ENCODE results near the gene ARHGEF9.

ARHGEF9 gene

DNA sequence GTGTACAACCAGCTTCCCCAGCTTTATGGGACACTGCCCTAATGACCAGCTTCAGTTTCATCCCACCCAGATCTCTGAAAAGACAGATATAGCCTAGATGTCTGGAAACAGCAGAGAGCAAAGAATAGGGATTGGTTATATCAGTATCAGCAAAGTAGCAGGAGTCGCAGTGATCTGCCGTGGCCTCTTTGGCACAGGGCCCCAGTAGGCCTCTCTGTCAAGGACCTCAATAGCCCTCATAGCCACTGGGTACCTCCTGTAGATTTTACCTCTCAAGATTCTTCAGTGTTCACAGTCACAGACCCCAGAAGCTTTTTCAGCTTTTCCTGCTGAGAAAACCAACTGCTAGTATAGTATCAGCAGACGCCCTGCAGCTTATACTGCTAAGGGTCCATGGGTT is 104.6 kb downstream of the ARHGEF9 start:
- Histone ChIP-seq H3K36me3 (no peaks in the 10 kb centered on the region), H3K9me3 (no peaks in the 10 kb centered on the region), H3K27ac (no peak overlapping the region), H3K4me1 (ENCODE audit: control insufficient read depth in 1 of 2, insufficient read depth in 1 of 2, low read depth in 1 of 2, low read length in 1 of 2) (no peaks in the 10 kb centered on the region), H3K27me3 (no peaks in the 10 kb centered on the region), H3K4me3 (ENCODE audit: low read depth in 1 of 2, low read length in 1 of 2) (no peak overlapping the region)
- TF ChIP-seq, protein P1, sequence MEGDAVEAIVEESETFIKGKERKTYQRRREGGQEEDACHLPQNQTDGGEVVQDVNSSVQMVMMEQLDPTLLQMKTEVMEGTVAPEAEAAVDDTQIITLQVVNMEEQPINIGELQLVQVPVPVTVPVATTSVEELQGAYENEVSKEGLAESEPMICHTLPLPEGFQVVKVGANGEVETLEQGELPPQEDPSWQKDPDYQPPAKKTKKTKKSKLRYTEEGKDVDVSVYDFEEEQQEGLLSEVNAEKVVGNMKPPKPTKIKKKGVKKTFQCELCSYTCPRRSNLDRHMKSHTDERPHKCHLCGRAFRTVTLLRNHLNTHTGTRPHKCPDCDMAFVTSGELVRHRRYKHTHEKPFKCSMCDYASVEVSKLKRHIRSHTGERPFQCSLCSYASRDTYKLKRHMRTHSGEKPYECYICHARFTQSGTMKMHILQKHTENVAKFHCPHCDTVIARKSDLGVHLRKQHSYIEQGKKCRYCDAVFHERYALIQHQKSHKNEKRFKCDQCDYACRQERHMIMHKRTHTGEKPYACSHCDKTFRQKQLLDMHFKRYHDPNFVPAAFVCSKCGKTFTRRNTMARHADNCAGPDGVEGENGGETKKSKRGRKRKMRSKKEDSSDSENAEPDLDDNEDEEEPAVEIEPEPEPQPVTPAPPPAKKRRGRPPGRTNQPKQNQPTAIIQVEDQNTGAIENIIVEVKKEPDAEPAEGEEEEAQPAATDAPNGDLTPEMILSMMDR (IDR thresholded peaks at IDR 0.05) = no peak

DNA sequence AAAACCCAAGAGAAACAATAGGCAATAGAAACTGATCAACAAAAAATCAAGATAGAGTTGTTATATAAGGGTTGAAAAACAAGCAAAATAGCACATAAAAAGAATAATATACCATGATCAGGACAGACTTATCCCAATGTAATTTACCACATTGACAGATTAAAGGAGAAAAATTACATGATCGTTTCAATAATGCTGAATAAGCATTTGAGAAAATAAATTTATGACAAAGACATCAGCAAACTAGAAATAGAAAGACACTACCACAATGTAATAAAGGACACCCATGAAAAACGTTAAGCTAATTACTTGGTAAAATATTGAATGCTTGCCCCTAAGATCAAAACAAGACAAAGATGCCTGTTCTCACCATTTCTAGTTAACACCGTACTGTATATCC is 105.6 kb downstream of the ARHGEF9 start:
- TF ChIP-seq, protein P1 (IDR thresholded peaks at IDR 0.05) = no peak
- Histone ChIP-seq H3K9me3 (no peaks in the 10 kb centered on the region), H3K27ac (no peak overlapping the region)

DNA sequence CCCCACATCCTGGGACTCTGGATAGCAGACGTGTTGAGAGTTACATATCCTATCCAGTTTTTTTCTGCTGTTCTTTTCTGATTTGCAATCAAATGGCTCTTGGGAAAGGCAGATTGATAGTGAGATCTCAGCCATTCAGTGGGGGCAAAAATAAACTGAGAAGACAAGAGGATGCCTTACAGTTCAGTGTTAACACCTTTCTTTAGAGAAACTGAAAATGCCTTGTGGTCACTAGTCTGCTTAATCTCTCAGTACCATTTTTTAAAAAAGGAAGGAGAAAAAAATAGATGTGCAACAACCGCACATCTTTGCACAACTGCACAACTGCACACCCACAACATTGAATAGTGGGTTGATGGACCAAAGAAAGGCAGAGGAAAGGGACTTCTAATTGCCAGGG is 109.3 kb downstream of the ARHGEF9 start:
- no peaks in the 10 kb centered on the region for H3K27me3 ChIP-seq
- H3K27ac ChIP-seq = no peak overlapping the region
- H3K4me3 ChIP-seq (ENCODE audit: low read depth in 1 of 2, low read length in 1 of 2) = no peak overlapping the region
- TF ChIP-seq, protein P1 (IDR thresholded peaks at IDR 0.05) = no peak
- no peaks in the 10 kb centered on the region for H3K4me1 ChIP-seq (ENCODE audit: control insufficient read depth in 1 of 2, insufficient read depth in 1 of 2, low read depth in 1 of 2, low read length in 1 of 2)
- H3K36me3 ChIP-seq = no peaks in the 10 kb centered on the region
- H3K9me3 ChIP-seq = no peaks in the 10 kb centered on the region

More for the DNA sequence above, 105.6 kb downstream of the ARHGEF9 start:
- Histone ChIP-seq H3K4me3 (ENCODE audit: low read depth in 1 of 2, low read length in 1 of 2) (no peak overlapping the region), H3K4me1 (ENCODE audit: control insufficient read depth in 1 of 2, insufficient read depth in 1 of 2, low read depth in 1 of 2, low read length in 1 of 2) (no peaks in the 10 kb centered on the region), H3K27me3 (no peaks in the 10 kb centered on the region), H3K36me3 (no peaks in the 10 kb centered on the region)

DNA sequence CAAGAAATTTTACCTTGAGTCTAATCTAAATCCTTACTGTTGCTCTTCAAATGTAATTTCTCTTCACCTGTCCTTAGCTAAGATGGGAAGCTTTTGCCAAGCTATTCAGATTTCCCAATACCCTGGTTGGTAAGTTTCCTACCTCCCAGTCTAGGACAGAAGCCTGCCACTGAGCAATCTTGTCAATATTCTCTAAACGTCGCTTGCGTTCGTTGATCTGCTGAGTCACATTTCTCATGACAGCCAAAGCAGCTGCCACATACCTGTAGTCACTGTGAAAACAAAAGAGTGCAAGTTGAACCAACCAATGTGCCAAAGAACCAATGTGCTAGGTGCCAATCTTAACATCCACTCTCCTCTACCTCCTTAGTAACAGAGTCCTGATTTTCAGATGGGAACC is 111.1 kb downstream of the ARHGEF9 start:
- Histone ChIP-seq H3K4me3 (ENCODE audit: low read depth in 1 of 2, low read length in 1 of 2) (no peak overlapping the region), H3K9me3 (no peaks in the 10 kb centered on the region), H3K27me3 (no peaks in the 10 kb centered on the region), H3K4me1 (ENCODE audit: control insufficient read depth in 1 of 2, insufficient read depth in 1 of 2, low read depth in 1 of 2, low read length in 1 of 2) (no peaks in the 10 kb centered on the region), H3K36me3 (no peaks in the 10 kb centered on the region), H3K27ac (no peak overlapping the region)
- TF ChIP-seq, protein P1 (IDR thresholded peaks at IDR 0.05) = no peak

DNA sequence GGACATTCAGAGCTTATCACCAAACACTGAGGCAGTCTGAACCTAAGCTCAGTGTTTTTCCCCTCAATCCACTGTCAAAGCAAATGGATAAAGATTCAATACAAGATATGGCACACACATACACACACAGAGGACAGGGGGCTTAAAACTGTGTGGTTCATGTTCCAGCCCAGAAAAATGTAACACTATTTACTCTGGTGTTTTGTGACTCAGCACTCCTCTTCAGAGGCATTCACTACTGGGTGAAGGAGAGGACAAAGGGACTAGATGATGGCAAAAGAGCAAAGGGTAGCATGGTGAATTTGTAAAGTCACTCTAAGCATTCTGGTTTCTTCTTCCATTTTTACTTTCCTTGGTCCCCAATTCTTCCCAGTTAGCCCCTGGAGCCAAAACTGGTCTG is 120.3 kb downstream of the ARHGEF9 start:
- no peak overlapping the region for H3K27ac ChIP-seq
- H3K4me3 ChIP-seq (ENCODE audit: low read depth in 1 of 2, low read length in 1 of 2) = no peak overlapping the region
- H3K36me3 ChIP-seq = no peaks in the 10 kb centered on the region
- no peaks in the 10 kb centered on the region for H3K27me3 ChIP-seq
- no peaks in the 10 kb centered on the region for H3K4me1 ChIP-seq (ENCODE audit: control insufficient read depth in 1 of 2, insufficient read depth in 1 of 2, low read depth in 1 of 2, low read length in 1 of 2)
- TF ChIP-seq, protein P1 (IDR thresholded peaks at IDR 0.05) = no peak
- H3K9me3 ChIP-seq = no peaks in the 10 kb centered on the region

DNA sequence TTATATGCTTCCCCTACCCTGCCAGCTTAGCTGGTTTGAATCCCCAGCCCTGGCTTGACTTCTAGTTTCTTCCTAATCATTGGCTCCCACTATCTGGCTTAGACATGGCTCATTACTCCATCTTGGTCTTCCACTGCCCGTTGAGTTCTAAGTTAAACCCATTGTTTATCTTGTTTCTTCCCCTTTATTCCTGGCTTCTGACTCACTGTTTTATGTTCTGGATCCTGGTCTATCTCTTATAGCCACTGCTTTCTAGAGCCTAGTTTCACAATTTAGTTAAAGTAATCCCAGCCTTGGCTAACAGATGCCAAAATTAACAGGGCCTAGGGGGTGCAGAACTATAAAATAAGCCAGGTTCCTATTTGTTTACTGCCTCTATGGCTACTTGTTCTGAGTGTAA is 120.9 kb downstream of the ARHGEF9 start:
- TF ChIP-seq, protein P1 (IDR thresholded peaks at IDR 0.05) = no peak
- Histone ChIP-seq H3K27ac (no peak overlapping the region), H3K36me3 (no peaks in the 10 kb centered on the region)

More for the DNA sequence above, 120.9 kb downstream of the ARHGEF9 start:
- Histone ChIP-seq H3K4me3 (ENCODE audit: low read depth in 1 of 2, low read length in 1 of 2) (no peak overlapping the region), H3K27me3 (no peaks in the 10 kb centered on the region), H3K4me1 (ENCODE audit: control insufficient read depth in 1 of 2, insufficient read depth in 1 of 2, low read depth in 1 of 2, low read length in 1 of 2) (no peaks in the 10 kb centered on the region), H3K9me3 (no peaks in the 10 kb centered on the region)

Data from neutrophil (primary cell).